Left colon (tissue), 2 donors: ENCODE data around the gene PRKAR1B. TPM values are rescaled to one million over a fixed set of nuclear protein-coding genes. Genes with fewer than 3 reads are reported as not detected.
A peak's percentile ranks its signal among the peaks of the same experiment; 100 is the strongest.

Source experiments
- ATAC-seq: fragments of 200-7000 bp; cut with Tn5 transposase; one replicate; pipeline ENCODE4 v1.9.1; 2020; ENCODE audit warnings: mild to moderate bottlenecking, moderate library complexity
- DNase-seq, 2 donors: peaks; one replicate each; pipeline ENCODE4 v3.0.0-alpha.2; 2020
- intact Hi-C, 2 donors: fragments of 100-400 bp; cut with DNase I in 1 of 2; cut with micrococcal nuclease in 1 of 2; formaldehyde crosslinking; loops; one replicate each; pipeline versions ENCODE4 v1.11.2 to v1.14.0; 2022; cut with DNase I, micrococcal nuclease
- total RNA-seq, 2 donors: library from RNA; stranded (reverse); fragmentation: NEBNext Ultra II Directional; extraction: Animal tissue kit (Norgen Biotek cat#: 25700); gene quantifications; one replicate each; pipeline ENCODE4 v1.2.1, GENCODE V29; 2021
- donor health status: DM: no; HTN: no; CAD: no.
- donor health status: DM: yes; HTN: yes; CAD: no.

Gene PRKAR1B
- total RNA-seq, 2 donors from 2014 or later, result 26.5 to 31.0 TPM

GRCh38 chr7:711093-711921 is 15.8 kb downstream of the PRKAR1B start:
- intact Hi-C loops, result no loop called here
- ATAC-seq (no peak), DNase-seq (no peak)

GRCh38 chr7:710161-710560 is 16.9 kb downstream of the PRKAR1B start:
- intact Hi-C loops, result no loop called here
- DNase-seq (no peak), ATAC-seq (no peak)

GRCh38 chr7:707296-708000 is 19.6 kb downstream of the PRKAR1B start:
- DNase-seq (no peak), ATAC-seq (no peak)
- intact Hi-C loops, result no loop called here

- ATAC-seq, result peak; percentile 78
- intact Hi-C loops, result no loop called here
- DNase-seq, result peak; percentile 65 to 76
These were observed 20.4 kb downstream of the PRKAR1B start for GRCh38 chr7:706721-707120.

GRCh38 chr7:703049-703448 is 24.0 kb downstream of the PRKAR1B start:
- DNase-seq, result no peak
- ATAC-seq, result no peak

GRCh38 chr7:701086-701671 is 25.9 kb downstream of the PRKAR1B start:
- DNase-seq, result no peak
- ATAC-seq, result no peak
- intact Hi-C loops, result no loop called here

More at GRCh38 chr7:703049-703448, 24.0 kb downstream of the PRKAR1B start:
- intact Hi-C loops, result no loop called here

GRCh38 chr7:699476-700170 is 27.5 kb downstream of the PRKAR1B start:
- intact Hi-C loops, result no loop called here
- ATAC-seq, result no peak
- DNase-seq, result no peak

- intact Hi-C loops, result no loop called here
- DNase-seq (no peak), ATAC-seq (peak; percentile 82)
These were observed 28.3 kb downstream of the PRKAR1B start for GRCh38 chr7:698515-699475.

GRCh38 chr7:696812-697551 is 30.1 kb downstream of the PRKAR1B start:
- no peak for DNase-seq
- ATAC-seq, result no peak
- intact Hi-C loops, result no loop called here

- DNase-seq (no peak), ATAC-seq (no peak)
- intact Hi-C loops, result no loop called here
These were observed 30.7 kb downstream of the PRKAR1B start for GRCh38 chr7:696426-696811.

GRCh38 chr7:693280-693679 is 33.8 kb downstream of the PRKAR1B start:
- ATAC-seq (no peak), DNase-seq (no peak)
- intact Hi-C loops, result no loop called here

- intact Hi-C loops, result no loop called here
- no peak for ATAC-seq
- no peak for DNase-seq
These were observed 35.6 kb downstream of the PRKAR1B start for GRCh38 chr7:691361-692045.

- ATAC-seq (no peak), DNase-seq (no peak)
- intact Hi-C loops, result no loop called here
These were observed 36.4 kb downstream of the PRKAR1B start for GRCh38 chr7:690478-691360.

- DNase-seq (no peak), ATAC-seq (no peak)
- intact Hi-C loops, result no loop called here
These were observed 41.5 kb downstream of the PRKAR1B start for GRCh38 chr7:685540-685939.

- ATAC-seq, result no peak
- no peak for DNase-seq
These were observed 42.7 kb downstream of the PRKAR1B start for GRCh38 chr7:684416-684815.

GRCh38 chr7:683526-684205 is 43.4 kb downstream of the PRKAR1B start:
- intact Hi-C loops, result no loop called here
- DNase-seq (no peak), ATAC-seq (no peak)

More at GRCh38 chr7:684416-684815, 42.7 kb downstream of the PRKAR1B start:
- intact Hi-C loops, result no loop called here
